ENCODE data around the gene KCNH6. TPM values are rescaled to one million over a fixed set of nuclear protein-coding genes. Genes with fewer than 3 reads are reported as not detected.

Gene KCNH6
- total RNA-seq, 2 experiments from 2014 or later: not detected

- ChIA-PET CTCF (interaction anchor here (2.7 kb wide), 1 partner anchor 87 kb away, joined by 7 read pairs; no protein-coding TSS in a partner anchor), POLR2A (no interaction called here)
Measured at GRCh38 chr17:63525190-63525946, 2.2 kb downstream of the KCNH6 start.

- POLR2A ChIA-PET: no interaction called here
Measured at GRCh38 chr17:63526861-63527260, 3.7 kb downstream of the KCNH6 start.

GRCh38 chr17:63528183-63528582, 5.0 kb downstream of the KCNH6 start:
- POLR2A ChIA-PET: no interaction called here
- CTCF ChIA-PET: no interaction called here

More at GRCh38 chr17:63526861-63527260, 3.7 kb downstream of the KCNH6 start:
- CTCF ChIA-PET: interaction anchor here (2.7 kb wide), 1 partner anchor 85 kb away, joined by 7 read pairs; no protein-coding TSS in a partner anchor

GRCh38 chr17:63529711-63530556, 6.8 kb downstream of the KCNH6 start:
- ChIA-PET CTCF (interaction anchor here (1.2 kb wide), 1 partner anchor 82 kb away, joined by 3 read pairs; no protein-coding TSS in a partner anchor), POLR2A (no interaction called here)

- CTCF ChIA-PET: interaction anchor here (1.2 kb wide), 1 partner anchor 82 kb away, joined by 3 read pairs; no protein-coding TSS in a partner anchor
- POLR2A ChIA-PET: no interaction called here
Measured at GRCh38 chr17:63530557-63531021, 7.4 kb downstream of the KCNH6 start.

GRCh38 chr17:63531022-63531965, 8.1 kb downstream of the KCNH6 start:
- ChIA-PET CTCF (no interaction called here), POLR2A (no interaction called here)

GRCh38 chr17:63533433-63534077, 10.4 kb downstream of the KCNH6 start:
- ChIA-PET CTCF (no interaction called here), POLR2A (no interaction called here)

GRCh38 chr17:63534078-63534570, 11.0 kb downstream of the KCNH6 start:
- CTCF ChIA-PET: no interaction called here
- POLR2A ChIA-PET: no interaction called here

GRCh38 chr17:63534816-63535455, 11.8 kb downstream of the KCNH6 start:
- CTCF ChIA-PET: no interaction called here
- POLR2A ChIA-PET: no interaction called here

GRCh38 chr17:63535640-63536039, 12.5 kb downstream of the KCNH6 start:
- ChIA-PET POLR2A (no interaction called here), CTCF (no interaction called here)

- ChIA-PET POLR2A (no interaction called here), CTCF (no interaction called here)
Measured at GRCh38 chr17:63537001-63537400, 13.8 kb downstream of the KCNH6 start.

- ChIA-PET POLR2A (no interaction called here), CTCF (interaction anchor here (1.2 kb wide), 1 partner anchor 11 kb away, joined by 5 read pairs; no protein-coding TSS in a partner anchor)
Measured at GRCh38 chr17:63537991-63538692, 15.0 kb downstream of the KCNH6 start.

GRCh38 chr17:63538693-63539595, 15.8 kb downstream of the KCNH6 start:
- POLR2A ChIA-PET: no interaction called here
- CTCF ChIA-PET: interaction anchor here (1.2 kb wide), 1 partner anchor 11 kb away, joined by 5 read pairs; no protein-coding TSS in a partner anchor

GRCh38 chr17:63540590-63540989, 17.4 kb downstream of the KCNH6 start:
- ChIA-PET CTCF (no interaction called here), POLR2A (no interaction called here)

- CTCF ChIA-PET: no interaction called here
- POLR2A ChIA-PET: no interaction called here
Measured at GRCh38 chr17:63542218-63542545, 19.0 kb downstream of the KCNH6 start.

- POLR2A ChIA-PET: no interaction called here
- CTCF ChIA-PET: no interaction called here
Measured at GRCh38 chr17:63542942-63543821, 20.0 kb downstream of the KCNH6 start.
